GM18951 (cell line): ENCODE measurements around the gene KAT7.

Experiments
- POLR2A ChIP-seq: IDR thresholded peaks from 4 replicates; pipeline ENCODE4 v1.6.1; 2011; ENCODE audit warnings: mild to moderate bottlenecking; ENCODE audit not compliant: insufficient read length, insufficient read depth; ENCODE audit errors: extremely low read depth
- in situ Hi-C: fragments of 300-500 bp; cut with MboI; formaldehyde crosslinking; loops from one replicate; pipeline ENCODE4 v1.12.0; 2022; ENCODE audit warnings: low sequenced_read_pairs, mixed read lengths, inconsistent platforms; ENCODE audit not compliant: unreplicated experiment

Gene KAT7

GRCh38 chr17:49848019-49848473 is 59.6 kb downstream of the KAT7 start, which contains the start of gene TAC4:
TAC4 (minus strand) TSS chr17:49848069; CDS start chr17:49848017, 52 bp downstream.
- in situ Hi-C loops, result loop anchor here (10.0 to 25.0 kb wide), 2 partner anchors 153 to 286 kb away; no protein-coding TSS in a partner anchor
- no peak for TF ChIP-seq POLR2A

DNA sequence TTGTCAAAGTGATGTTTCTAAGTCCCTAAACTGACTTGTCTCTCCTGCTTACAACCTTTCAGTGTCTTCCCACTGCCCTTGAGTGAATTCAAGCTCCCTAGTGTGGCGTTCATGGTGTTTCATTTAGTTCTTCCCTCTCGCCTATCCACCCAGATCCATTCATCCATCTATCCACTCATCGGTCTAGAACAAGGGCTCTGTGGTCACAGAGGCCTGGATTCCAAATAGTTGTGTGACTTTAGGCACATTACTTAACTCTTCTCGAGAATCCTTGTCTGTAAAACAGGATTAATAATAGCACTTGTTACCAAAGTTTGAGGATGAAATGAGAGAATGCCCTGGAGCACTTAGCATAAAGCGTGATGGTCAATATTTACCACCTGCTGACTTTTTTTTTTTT is 60.3 kb downstream of the KAT7 start:
- in situ Hi-C loops, result loop anchor here (10.0 to 25.0 kb wide), 2 partner anchors 154 to 286 kb away; no protein-coding TSS in a partner anchor
- TF ChIP-seq POLR2A, result no peak

- in situ Hi-C loops, result no loop called here
- TF ChIP-seq POLR2A, result no peak
Observed at GRCh38 chr17:49850218-49850610, 61.7 kb downstream of the KAT7 start.

GRCh38 chr17:49850772-49851386 is 62.4 kb downstream of the KAT7 start:
- no peak for TF ChIP-seq POLR2A
- in situ Hi-C loops, result no loop called here

GRCh38 chr17:49851387-49852291 is 63.2 kb downstream of the KAT7 start:
- TF ChIP-seq POLR2A, result no peak
- in situ Hi-C loops, result no loop called here

- TF ChIP-seq POLR2A, result no peak
- in situ Hi-C loops, result no loop called here
Observed at GRCh38 chr17:49853470-49854015, 65.1 kb downstream of the KAT7 start.

DNA sequence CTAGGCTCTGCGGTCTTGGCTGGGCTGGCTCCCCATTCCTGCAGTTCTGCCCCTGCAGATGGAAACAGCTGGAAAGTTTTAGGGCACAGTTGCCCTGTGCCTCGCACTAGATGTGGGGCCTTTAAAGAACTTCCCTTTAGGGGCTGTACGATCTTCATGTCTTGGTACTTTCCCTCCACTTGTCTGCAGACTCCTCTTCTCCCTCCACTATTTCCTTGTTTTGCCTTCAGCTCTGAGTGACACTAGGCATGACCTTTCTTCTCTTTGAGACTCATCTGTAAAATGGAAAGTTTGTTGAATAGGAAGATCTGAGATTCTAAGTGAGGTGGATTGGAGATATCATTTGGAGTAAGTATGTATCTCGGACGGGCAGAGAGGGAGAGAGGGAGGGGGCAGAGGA is 65.6 kb downstream of the KAT7 start:
- TF ChIP-seq POLR2A, result no peak
- in situ Hi-C loops, result no loop called here

GRCh38 chr17:49858796-49859195 is 70.3 kb downstream of the KAT7 start:
- in situ Hi-C loops, result no loop called here
- no peak for TF ChIP-seq POLR2A

DNA sequence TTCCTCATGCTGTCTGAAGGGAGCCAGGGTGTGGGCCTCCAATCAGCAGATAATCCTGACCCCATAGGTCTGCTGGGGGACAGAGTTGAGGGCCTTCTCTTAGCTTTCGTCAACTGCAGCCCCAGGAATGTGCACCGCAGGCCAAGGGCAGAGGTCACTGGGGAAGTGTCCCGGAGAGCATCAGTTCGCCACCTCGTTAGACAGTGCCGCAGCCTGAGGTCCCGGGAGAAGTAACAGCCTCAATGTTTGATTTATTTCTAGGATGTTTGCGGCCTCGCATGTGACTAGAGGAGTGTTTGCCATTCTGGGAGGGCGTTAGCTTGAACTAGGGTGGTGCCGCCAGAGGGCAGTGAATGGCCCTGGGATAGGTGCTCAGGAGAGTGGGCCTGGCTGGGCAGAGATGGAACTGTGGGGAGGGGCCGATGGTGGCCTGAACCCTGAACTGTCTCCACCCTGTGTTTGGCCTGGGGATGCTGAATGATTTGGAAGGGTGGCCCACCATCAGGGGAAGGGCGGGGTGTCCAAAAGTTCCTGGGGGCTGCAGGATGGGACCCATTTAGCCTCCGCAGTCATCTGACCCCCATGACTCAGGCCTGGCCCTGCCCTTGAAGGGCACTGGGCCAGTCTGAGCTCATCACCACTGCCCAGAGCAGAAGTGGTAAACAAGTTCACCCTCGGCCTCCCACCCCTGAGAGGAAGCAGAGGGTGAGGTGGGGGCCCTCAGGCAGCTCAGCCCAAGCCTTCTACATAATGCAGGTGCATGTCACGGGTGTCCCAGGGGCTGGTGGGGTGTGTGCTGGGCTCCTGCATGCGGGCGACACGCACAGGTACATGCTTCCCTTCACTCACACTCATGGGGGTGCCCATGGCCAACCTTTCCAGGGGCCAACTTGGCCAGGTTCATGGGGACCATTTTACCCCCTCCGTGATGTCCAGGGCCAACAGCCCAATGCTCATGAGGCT is 71.8 kb downstream of the KAT7 start:
- in situ Hi-C loops, result loop anchor here (10.0 kb wide), 1 partner anchor 145 kb away; no protein-coding TSS in a partner anchor
- no peak for TF ChIP-seq POLR2A

DNA sequence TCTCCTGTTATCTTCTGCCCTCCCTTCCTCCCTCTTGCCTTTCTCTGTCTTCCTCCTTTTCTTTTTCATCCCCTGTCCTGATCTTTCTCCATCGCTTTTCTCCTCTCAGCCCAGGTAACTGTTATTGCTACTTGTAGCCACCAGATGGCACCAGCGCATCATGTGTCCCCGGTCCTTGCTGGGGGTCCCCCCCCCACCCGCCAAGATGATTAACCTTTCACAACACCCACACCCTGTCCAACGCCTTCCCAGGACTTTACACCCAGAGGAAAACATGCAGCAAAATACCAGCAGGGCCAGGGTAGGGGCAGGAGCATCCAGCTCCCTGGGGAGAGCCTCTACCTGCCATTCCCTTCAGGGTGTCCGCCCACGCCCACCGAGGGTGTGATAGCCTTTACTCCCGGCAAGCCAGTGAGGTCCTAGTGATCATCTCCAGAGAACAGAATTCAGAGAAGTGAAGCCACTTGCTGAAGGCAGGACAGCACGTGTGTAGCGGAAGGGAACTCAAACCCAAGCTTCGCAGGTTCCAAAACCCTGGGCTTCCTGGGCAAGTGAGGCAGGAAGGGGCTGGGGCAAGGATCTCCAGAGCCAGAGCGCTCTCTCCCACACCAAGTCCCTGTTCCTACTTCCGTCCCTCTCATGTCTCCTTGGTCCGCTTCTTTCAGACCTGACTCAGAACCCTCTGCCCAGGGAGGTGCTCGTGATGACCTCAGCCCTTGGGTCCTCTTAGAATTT is 72.8 kb downstream of the KAT7 start:
- in situ Hi-C loops, result loop anchor here (10.0 kb wide), 1 partner anchor 143 kb away; no protein-coding TSS in a partner anchor
- no peak for TF ChIP-seq POLR2A

- TF ChIP-seq POLR2A, result no peak
- in situ Hi-C loops, result loop anchor here (10.0 kb wide), 1 partner anchor 142 kb away; no protein-coding TSS in a partner anchor
Observed at GRCh38 chr17:49862781-49863331, 74.4 kb downstream of the KAT7 start.
